Measurements from ENCODE around the gene GRM7.

The GRM7 gene

DNA sequence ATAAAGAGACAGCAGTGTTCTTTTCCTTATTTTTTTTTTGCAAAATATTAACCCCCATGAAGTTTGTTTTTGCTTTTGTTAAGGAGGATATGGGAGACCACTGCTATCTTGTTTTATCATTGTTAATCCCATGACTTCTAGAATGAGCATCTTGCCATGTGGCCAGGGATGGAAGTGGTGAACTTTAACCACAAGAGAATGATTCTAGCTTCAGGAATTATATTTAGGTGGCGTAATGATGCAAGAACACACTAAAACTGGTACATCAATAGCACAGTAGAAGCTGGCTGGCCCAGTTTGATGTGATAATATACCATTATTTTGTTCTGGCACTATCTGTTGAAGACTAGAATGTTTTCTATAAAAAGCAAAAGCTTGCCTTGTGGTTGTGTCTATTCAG, 720.9 kb downstream of the GRM7 start:
- DNase-seq (ENCODE audit: low read depth): no peak

DNA sequence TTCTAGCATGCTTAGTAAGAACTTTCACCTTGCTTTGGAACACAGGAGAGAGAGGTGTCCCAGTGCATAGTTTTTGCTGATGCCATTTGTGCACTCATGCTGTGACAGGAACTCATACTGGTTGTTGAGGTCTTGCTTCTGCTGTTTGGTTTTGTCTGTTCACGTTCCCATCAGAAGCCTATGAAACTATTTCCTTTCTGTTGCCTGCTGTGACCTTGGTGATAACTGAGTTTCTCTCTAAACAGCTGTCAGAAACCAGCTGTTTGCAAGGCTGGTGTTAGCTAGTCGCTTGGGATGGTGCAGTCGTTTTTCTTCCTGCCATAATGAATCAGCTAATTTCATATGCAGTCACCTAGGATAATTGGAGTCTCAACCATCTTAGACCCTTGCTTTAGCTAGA, 724.1 kb downstream of the GRM7 start:
- DNase-seq (ENCODE audit: low read depth): no peak

DNA sequence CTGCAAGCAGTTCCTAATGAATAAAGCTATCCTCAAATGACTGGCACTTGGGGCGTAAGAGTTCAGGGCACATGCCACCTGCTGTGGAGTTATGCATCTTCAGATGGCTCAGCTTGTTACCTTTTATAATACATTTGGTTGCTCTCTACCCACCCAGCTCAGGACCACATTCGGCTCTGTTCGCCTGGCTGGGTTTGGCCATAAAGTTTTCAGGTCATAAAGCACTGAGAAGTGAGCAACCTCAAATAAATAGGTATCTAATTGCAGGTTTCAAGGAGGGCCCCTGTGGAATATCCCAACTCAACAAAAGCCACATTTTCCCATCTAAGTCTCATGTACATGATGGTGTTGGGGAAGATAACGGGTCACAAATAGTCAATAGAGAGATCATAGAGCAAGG, 727.3 kb downstream of the GRM7 start:
- DNase-seq (ENCODE audit: low read depth): no peak

DNA sequence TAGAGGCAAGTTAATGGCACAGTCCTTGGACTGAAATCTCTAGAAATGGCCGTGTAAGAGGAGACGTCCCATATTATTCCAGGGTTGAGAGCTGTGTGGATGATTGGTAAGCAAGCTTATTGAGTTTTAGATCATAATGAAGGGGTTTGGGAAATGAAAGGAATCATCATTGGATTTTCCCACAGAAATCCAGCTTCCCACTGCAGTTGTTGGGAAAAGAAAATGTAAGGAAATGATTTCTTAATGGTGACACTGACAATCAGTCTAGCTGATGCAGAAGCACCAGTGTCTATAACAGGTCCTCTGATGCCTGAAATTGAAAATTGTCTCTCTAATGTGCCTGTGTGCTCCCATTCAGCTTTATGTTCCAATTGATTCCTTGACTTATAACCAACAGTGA, 728.6 kb downstream of the GRM7 start:
- DNase-seq (ENCODE audit: low read depth): no peak

DNA sequence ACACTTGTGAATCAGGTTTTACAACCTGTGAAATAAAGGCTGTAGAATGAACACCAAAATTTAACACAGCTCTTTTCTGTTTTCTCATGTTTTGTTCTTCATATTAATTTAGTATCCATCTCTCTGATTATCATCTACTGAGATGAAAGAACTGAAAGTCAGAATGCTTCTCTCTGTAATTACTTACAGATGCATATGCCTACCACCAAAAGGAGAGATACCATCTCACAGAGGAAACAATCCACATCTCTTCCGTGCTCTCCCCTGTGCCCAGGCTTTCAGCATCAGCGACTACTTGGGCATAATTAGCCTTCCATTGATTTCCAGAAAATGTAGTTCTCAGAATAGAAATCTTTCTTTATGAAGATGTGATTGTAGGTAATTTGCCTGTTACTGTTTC, 741.4 kb downstream of the GRM7 start:
- no peak for DNase-seq (ENCODE audit: low read depth)

DNA sequence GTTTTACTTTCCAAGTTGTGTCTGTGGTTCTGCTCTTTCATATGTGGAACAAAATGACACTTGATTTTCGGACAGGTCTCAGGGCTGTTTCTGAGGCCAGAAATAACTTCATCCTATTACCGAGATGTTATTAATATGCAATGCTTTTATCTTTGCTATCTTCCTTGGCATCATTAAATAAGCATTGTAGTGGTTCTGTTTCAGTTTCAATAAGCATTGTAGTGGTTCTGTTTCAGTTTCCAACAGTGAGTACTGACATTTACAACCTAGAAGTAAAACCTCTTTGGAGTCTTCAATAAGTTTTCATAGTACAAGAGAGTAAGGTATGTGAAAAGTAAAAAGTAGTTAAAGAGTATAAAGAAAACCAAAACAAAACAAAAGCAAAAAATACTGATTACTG, 746.2 kb downstream of the GRM7 start:
- no peak for DNase-seq (ENCODE audit: low read depth)

DNA sequence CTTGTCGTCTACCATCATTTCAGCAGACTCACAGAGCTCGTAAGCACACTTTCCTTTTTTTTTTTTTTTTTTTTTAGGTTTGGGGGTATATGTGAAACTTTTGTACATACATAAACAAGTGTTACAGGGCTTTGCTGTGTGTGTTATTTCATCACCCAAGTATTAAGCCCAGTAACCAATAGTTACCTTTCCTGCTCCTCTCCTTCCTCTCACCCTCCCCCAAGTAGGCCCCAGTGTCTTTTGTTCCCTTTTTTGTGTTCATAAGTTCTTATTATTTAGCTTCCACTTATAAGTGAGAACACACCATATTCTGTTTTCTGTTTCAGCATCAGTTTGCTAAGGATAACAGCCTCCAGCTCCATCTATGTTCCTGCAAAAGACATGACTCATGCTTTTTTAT, 746.8 kb downstream of the GRM7 start:
- DNase-seq (ENCODE audit: low read depth): no peak

DNA sequence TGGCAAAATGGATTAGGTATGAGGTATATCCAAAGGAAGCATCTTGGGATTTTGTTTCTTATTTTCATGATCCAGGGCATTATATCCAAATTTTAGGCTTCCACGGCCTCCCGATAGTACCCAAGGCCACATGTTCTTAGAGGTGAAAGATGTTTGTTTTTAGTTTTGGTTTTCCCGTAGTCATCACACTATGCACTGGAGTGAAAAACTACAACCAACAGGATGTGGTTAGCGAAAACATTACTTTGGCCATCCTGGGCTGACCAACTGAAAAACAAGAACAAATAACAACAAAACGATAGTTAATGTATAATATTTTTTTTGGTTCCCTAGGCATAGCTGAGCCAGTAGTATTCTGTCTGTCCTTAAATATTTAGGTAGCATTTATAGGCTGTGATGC, 749.7 kb downstream of the GRM7 start:
- no peak for DNase-seq (ENCODE audit: low read depth)

DNA sequence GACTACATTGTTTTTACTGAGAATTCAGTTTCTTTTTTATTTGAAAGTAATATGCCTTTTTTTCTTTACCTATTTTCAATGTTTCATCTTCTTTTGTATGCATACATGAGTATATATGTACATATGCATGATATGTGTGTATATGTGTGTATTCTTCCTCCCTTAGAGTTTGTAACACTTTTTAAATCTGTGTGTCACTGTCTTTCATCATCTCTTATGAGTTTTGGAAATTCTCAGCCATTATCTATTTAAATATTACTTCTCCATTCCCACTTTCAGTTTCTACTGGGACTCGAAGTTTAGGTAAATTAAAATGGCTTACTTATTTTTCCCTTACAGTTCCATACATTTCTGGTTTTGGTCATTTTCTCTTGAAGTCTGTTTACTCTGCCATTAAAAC, 754.1 kb downstream of the GRM7 start:
- no peak for DNase-seq (ENCODE audit: low read depth)

DNA sequence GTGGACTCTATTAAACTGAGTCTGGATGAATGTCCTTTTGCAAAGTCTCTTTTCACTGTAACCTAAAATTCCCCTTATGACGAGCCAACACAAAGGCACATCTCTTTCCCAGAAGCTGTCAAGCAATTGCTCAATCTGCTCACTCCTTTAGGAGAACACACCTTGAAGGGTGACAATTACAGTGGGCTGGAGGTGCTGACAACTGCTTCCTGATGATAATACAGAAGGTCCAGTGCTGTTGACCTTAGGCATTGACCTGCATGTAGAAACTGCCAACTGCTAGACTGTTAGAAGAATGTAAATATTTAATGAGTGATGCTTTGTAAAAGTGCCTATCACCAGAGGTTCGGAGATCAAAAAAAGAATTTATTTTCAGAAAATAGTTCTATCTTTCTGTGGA, 757.7 kb downstream of the GRM7 start:
- DNase-seq (ENCODE audit: low read depth): no peak

DNA sequence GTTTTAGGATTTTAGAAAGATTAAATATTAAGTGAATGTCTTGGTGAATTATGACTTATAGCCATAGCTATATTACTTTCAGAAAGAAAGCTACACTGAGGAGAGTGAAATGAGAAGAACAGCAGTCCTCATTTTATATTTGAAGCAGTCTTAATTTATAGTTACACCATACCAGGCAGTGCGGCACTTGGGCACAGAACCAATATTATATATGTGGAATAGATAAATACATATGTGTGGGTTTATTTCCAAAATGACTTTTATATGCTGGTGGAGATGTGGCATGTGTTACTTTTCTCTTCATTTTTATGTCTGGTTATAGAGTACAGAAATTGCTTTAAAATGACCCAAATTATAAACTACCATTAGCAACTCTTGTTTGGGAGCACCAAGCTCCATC, 759.5 kb downstream of the GRM7 start:
- DNase-seq (ENCODE audit: low read depth): no peak

DNA sequence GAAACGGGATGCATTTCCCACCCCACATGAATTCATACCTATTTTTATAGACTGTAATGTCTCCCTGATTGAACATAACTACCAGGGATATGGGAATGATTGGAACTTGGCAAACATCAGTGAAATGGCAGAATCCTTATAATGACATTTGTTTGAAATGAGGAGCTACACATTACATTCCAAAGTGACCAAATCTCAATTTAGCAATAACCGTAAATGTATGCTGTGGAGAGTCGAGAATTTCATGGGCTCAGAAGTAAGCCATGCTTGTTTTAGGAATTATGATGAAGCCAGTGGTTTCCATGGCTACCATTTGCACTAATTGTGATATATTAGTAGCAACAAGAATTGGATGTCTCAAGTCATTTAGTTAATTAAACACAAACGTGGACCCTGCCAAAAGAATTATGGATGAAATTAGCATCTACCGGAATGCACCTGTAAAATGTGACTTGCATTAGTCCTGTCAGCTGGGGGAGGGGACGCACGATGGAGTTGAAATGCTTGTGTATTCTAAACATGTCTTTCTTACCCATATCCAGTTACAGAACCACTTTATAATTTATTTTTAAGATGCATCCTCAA, 760.2 kb downstream of the GRM7 start:
- no peak for DNase-seq (ENCODE audit: low read depth)

DNA sequence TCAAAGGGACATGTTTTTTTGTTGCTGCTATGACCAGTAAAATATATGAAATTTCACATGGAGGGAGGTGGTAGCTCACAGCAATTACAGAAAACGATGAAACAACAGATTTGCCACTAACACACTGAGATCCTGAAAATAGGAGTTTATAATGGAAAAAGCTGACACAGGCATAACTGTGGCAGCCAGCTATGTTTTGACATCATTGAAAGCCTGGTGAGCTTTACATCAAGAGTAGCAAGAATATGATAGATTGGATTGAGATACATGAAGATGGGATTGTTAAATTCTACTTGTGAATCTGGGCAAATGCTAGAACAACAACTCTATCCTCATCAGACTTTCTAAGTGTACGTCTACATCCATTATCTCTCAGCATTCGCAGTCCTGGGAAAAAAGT, 760.7 kb downstream of the GRM7 start:
- no peak for DNase-seq (ENCODE audit: low read depth)

DNA sequence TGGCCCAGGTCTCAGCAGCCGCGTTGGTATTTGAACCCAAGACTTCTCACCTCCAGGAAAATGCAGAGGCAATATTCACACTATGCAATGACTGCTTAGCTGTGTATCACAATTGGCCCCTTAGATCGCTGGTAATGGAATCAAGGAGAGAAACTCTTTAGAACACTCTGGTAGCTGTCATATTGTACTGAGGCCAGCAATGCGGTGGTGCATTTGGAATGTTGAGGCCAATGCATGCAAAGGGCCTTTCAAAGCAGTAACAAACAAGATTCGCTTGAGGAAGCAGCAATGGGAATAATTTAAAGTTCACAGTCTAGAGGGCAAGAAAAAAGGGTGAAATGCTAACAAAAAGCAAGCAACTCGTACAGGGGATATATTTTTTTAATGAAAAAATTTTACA, 764.1 kb downstream of the GRM7 start:
- no peak for DNase-seq (ENCODE audit: low read depth)

DNA sequence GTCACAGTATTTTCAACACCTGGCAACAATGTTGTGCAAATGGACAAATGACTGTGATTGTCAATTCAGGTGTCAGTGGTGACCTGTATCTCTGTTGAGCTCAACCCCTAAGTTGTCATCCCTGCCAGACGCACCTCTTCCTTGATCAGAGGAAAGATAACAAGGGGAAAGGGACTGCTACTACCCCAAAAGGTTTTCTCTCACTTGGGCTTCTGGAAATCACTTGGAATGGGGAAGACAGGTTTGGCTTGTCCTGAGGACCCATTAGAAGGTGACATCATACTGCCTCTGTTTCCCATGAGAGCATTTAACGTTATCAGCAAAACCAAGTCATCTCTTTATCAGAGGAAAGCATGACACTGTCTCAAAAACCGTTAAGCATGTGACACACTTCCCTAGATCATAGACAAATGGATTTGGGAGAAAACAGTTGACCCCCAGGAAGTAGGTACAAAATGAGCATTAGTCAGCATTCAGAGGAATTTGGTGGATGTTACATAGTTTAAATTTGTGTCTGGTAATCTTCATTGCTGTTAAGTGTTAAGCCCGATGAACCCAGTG, 769.5 kb downstream of the GRM7 start:
- no peak for DNase-seq (ENCODE audit: low read depth)

DNA sequence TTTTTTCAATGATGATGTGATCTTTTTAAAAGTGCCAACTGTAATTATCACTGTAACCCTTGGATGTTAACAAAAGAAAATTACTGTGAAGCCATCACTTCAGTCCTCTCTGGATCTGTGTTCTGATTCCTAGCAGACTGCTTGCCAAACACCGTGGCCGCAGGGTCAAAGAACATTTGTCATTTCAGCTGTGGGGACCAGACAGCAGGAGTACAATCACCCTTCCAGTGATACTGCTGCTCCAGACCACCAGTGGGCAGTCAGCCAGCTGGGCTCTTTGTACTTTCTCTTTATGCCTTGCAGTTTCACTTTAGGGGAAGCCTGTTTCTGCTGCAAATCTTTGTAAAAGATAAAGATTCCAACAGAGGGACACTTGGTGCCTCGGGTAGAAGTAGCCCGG, 770.0 kb downstream of the GRM7 start:
- no peak for DNase-seq (ENCODE audit: low read depth)

DNA sequence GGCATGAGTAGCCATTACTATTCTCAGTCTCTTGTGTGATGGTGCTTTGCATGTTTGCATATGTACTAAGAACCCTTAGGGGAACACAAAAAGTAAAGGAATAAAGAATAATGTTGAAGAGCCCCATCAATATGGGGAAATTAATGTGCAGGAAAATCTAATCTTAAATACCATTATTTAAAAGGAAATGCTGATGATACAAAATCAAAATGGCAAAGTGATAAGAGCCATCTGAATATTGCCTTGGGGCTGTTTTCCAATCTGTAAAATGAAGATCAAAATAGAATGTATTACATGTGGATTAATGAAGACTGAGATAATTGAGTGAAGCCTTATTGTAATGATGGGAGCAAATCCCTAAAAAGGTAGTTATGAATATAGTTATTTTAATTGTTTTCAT, 771.4 kb downstream of the GRM7 start:
- DNase-seq (ENCODE audit: low read depth): no peak

DNA sequence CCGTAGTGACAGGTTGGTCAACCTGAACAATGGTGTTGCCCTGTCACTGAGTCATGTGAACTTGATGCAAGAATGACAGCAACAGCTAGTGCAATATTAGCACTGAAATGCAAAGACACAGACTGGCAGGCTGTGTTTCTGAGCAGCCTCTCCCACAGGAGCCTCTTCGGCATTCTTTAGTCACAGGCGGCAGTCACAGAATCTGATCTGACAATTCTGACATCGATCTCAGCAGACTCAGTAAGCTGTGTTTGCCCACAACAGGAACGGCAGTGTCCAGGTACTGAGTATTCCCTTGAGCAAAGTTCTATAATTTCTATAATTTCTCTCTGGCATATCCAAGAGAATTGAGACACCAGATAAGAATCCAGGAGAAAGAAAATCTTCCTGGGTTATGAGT, 776.8 kb downstream of the GRM7 start:
- DNase-seq (ENCODE audit: low read depth): no peak

DNA sequence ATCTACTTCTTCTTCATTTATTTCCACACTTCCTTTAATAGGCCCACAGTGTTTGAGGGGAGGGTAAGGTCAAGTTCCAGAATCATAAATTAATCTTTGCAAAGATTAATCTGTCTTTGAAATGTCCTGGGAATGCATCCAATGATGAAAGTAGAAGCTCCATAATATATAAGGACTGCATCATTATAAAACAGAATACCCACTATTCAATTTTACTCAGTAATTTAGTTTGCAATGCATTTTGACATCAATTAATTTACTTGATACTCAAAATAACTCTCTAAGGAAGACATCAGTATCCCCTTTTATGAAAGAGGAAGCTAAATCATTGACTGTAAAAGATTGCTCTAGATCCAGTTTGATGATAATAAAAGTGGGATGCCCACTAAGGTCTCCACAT, 777.2 kb downstream of the GRM7 start:
- no peak for DNase-seq (ENCODE audit: low read depth)

DNA sequence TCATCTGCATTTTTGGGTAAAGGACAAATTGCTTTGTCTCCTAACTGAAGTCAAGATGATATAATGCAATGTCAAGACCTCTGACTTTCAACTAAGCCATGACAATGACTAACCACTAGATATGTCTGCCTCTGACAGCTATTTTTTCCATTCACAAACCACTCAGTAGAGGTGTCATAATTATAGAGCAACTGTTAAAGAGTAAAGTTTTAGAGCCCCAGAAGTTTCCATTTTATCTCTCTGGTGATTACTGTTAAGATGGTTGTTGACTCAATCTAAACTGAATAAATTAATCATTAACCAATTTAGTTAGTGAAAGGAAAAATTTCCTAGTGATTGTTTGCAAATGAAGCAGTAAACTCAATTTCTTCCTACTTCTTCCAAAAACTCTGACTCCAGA, 779.9 kb downstream of the GRM7 start:
- DNase-seq (ENCODE audit: low read depth): no peak

DNA sequence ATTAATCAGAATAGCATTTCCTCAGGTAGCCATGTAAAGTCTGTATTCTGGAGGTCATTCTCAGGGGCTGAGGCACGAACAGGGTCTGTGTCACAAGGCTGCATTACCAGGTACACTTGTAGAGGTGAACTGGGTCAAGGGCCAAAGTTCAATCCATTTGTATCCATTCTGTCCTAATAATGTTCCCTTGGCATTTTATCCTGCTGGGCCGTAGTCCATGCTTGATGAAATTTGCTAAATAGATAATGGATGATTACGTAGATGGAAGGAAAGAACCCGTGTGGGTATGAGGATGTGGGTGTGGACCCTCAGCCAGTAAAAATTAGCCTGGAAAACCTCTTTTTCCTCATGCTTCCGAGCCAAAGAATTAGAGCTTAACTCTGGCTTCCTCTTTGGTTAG, 785.9 kb downstream of the GRM7 start:
- no peak for DNase-seq (ENCODE audit: low read depth)

DNA sequence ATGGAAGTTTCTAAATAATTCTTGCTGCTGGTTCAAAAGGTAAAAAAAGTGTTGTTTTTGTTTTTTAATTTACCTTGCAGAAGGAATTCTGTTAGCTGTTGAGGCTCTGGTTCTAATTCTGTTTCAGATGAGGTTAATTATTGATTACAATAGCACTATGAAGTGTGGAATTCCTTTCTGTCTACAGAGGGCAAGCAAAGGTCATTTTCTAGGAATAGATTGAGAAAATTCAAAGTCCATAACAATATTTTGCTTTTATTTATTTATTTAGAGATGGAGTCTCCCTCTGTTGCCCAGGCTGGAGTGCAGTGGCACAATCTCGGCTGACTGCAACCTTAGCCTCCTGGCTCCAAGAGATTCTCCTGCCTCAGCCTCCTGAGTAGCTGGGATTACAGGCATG, 789.6 kb downstream of the GRM7 start:
- DNase-seq (ENCODE audit: low read depth): no peak

DNA sequence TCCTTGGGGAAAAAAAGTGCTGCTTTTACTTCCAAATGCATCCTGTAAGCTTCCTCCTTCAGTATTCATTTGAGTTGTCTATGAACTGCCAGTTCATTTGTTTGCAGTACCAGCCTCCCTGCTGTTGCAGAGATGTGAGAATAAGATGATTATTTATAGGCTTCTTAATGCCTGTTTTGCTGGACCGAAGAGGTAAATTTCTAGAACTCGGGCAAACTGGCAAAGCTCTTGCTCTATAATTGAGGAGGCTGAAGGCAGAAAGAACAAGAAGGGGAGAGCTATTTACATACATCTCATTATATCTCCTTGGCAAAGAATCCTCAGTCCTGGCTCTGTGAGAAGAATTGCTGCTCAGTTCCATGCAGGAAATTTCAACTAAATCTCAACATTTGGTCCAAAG, 790.4 kb downstream of the GRM7 start:
- no peak for DNase-seq (ENCODE audit: low read depth)

DNA sequence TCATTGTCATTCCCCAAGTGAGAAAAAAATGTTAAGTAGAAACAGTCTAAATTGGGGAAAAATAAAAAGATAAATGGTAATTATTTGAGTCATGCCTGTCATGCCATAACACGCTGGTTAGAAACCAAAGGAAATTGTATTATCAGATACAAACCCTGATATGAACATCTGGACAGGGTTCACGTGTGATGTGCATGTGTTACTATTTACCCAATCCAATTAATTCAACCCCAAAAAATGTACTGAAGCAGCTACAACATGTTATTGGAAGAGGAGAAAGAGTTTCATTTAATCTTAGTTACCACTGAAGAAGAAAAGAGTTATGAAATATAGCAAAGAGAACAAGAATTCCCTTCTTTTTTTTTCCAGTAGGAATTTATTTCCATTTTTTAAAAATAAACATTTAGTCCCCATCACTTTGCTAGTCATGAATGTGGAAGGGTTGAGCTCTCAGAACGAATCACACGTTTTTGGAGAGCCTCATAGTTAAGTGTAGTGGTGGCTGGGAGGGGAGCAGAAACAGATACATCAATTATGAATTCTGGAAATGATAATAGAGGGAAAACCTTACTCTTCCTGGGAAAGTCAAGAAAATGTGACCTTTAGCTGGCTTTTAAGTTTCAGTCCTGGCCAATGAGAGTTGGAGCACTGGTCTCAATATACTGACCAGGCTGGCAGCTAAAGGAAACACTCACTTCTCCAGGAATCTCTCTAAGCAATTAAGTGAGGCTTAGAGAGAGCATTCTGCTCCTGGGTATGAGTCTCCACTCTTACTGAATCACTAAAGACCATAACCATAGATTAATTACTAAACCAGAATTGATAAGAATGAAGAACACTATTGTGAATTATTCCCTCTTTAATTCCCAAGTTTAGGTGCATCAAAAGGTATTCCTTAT, 796.5 kb downstream of the GRM7 start:
- no peak for DNase-seq (ENCODE audit: low read depth)
